ENCODE measurements around the gene BZW1. TPM values are rescaled to one million over a fixed set of nuclear protein-coding genes. Genes with fewer than 3 reads are reported as not detected.

BZW1 gene
- total RNA-seq (2014; rRNA removed; shearing (Covaris generic)): 624 and 683 TPM in 2 replicates
- polyA plus RNA-seq (2015; cell fraction: cytosol; rRNA removed): 486 and 637 TPM in 2 replicates
- polyA plus RNA-seq (2015; cell fraction: nucleus; rRNA removed): 562 and 586 TPM in 2 replicates

GRCh38 chr2:200811333-200812121 lies at the start of gene BZW1:
BZW1 (plus strand) TSS chr2:200811910; CDS start chr2:200813218, 1,308 bp downstream.
- DNase-seq (ENCODE audit: low read depth): peak; percentile 92

- no peak for DNase-seq (ENCODE audit: low read depth)
Measured at GRCh38 chr2:200762127-200762526, 49.6 kb upstream of the BZW1 start.

- no peak for DNase-seq (ENCODE audit: low read depth)
Measured at GRCh38 chr2:200763422-200763821, 48.3 kb upstream of the BZW1 start.

GRCh38 chr2:200765139-200765951 lies 46.4 kb upstream of the BZW1 start:
- peak; percentile 100 for DNase-seq (ENCODE audit: low read depth)

- DNase-seq (ENCODE audit: low read depth): peak; percentile 68
Measured at GRCh38 chr2:200765995-200766660, 45.6 kb upstream of the BZW1 start.

- no peak for DNase-seq (ENCODE audit: low read depth)
Measured at GRCh38 chr2:200767111-200767885, 44.4 kb upstream of the BZW1 start.

- DNase-seq (ENCODE audit: low read depth): no peak
Measured at GRCh38 chr2:200770847-200771246, 40.9 kb upstream of the BZW1 start.

GRCh38 chr2:200772620-200773019 lies 39.1 kb upstream of the BZW1 start:
- no peak for DNase-seq (ENCODE audit: low read depth)

GRCh38 chr2:200773083-200773482 lies 38.6 kb upstream of the BZW1 start:
- DNase-seq (ENCODE audit: low read depth): no peak

GRCh38 chr2:200774920-200775319 lies 36.8 kb upstream of the BZW1 start:
- no peak for DNase-seq (ENCODE audit: low read depth)

- no peak for DNase-seq (ENCODE audit: low read depth)
Measured at GRCh38 chr2:200777275-200777674, 34.4 kb upstream of the BZW1 start.

- DNase-seq (ENCODE audit: low read depth): no peak
Measured at GRCh38 chr2:200778038-200778437, 33.7 kb upstream of the BZW1 start.

- no peak for DNase-seq (ENCODE audit: low read depth)
Measured at GRCh38 chr2:200779214-200779613, 32.5 kb upstream of the BZW1 start.

- DNase-seq (ENCODE audit: low read depth): no peak
Measured at GRCh38 chr2:200781616-200782015, 30.1 kb upstream of the BZW1 start.

- DNase-seq (ENCODE audit: low read depth): no peak
Measured at GRCh38 chr2:200782251-200782650, 29.5 kb upstream of the BZW1 start.

GRCh38 chr2:200784215-200784614 lies 27.5 kb upstream of the BZW1 start:
- peak; percentile 69 for DNase-seq (ENCODE audit: low read depth)

GRCh38 chr2:200786423-200786822 lies 25.3 kb upstream of the BZW1 start:
- no peak for DNase-seq (ENCODE audit: low read depth)

GRCh38 chr2:200786826-200787225 lies 24.9 kb upstream of the BZW1 start:
- peak; percentile 89 for DNase-seq (ENCODE audit: low read depth)

GRCh38 chr2:200787351-200788120 lies 24.2 kb upstream of the BZW1 start:
- peak; percentile 96 for DNase-seq (ENCODE audit: low read depth)

- peak; percentile 86 for DNase-seq (ENCODE audit: low read depth)
Measured at GRCh38 chr2:200788121-200788718, 23.5 kb upstream of the BZW1 start.
